ENCODE results near the gene KRTAP10-7. TPM values are rescaled to one million over a fixed set of nuclear protein-coding genes. Genes with fewer than 3 reads are reported as not detected.

KRTAP10-7 gene
- total and polyA plus RNA-seq, 9 of the 15 experiments (the other 6 are each of a cell fraction or from before 2014, with no cell fraction given), result not detected

DNA sequence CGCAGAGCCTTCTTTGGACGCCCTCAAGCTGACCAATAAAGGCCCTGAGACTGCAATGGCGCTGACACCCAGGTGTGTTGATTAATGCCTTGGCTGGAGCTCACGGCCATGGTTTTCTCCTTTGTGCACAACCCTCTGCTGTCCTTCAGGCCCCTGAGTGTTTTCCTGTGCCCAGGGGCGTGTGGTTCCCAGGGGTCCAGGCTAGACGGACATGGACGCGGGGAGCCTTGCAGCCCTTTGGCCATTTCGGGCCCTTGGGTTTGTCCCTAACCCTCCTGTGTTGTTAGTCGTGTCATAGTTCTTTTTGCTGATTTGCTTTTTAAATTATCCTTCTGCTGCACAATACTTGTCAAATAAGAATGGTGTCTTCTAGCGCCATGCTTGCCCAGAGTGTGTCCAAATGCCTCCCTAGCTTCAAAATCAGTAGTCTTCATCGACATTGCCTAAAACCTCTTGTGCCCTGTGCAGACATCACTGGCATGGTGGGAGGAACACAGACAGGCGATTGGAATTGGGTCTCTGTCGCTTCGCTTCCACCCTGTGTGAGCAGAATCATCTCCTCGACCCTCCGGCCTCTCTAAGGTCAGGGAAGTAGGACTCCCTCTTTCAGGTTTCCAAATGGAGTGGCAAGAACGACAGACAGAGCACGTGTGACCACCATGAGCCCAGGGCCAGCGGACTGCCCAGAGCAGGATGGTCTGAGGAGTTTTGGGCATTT is 24.9 kb upstream of the KRTAP10-7 start:
- intact Hi-C loops (cut with micrococcal nuclease) (no loop called here), in situ Hi-C loops (cut with MboI) (no loop called here)
- Histone ChIP-seq H3K4me1 (replicated peaks in 1 of 2; ENCODE audit: control insufficient read depth in 2 of 2, insufficient read depth in 2 of 2, low read length in 2 of 2) (peaks cover 0 to 11% of the 10 kb centered on the region in 2 experiments; a peak in 1 of 5 replicates), H4K20me1 (replicated peaks; ENCODE audit: control insufficient read depth, insufficient read depth, low read length) (no peaks in the 10 kb centered on the region), H2AFZ (ENCODE audit: low read depth, low read length) (no peak overlapping the region), H3K79me2 (ENCODE audit: control insufficient read depth, insufficient read depth, low read length) (no peaks in the 10 kb centered on the region), H3K27ac (ENCODE audit: extremely low read depth, low read depth, low read length) (no peak overlapping the region), H3K9me1 (ENCODE audit: control insufficient read depth, insufficient read depth, low read length) (no peaks in the 10 kb centered on the region), H3K9me3 (replicated peaks; ENCODE audit: control insufficient read depth, insufficient read depth, low read depth, low read length) (no peaks in the 10 kb centered on the region; the same call in none of the 2 replicates), H3K4me3 (no peak overlapping the region), H3K27me3 (ENCODE audit: control insufficient read depth in 2 of 2, insufficient read depth in 2 of 2, low read length in 2 of 2) (peaks cover 20 to 56% of the 10 kb centered on the region in 2 experiments; a peak in 4 of 5 replicates), H3K9ac (ENCODE audit: insufficient read depth in 1 of 2, low read depth in 2 of 2, low read length in 2 of 2) (no peak overlapping the region), H3K4me2 (ENCODE audit: insufficient read depth, low read length) (no peak overlapping the region), H3K36me3 (ENCODE audit: control insufficient read depth, insufficient read depth, low read length) (no peaks in the 10 kb centered on the region)
- TF ChIP-seq, protein P1, sequence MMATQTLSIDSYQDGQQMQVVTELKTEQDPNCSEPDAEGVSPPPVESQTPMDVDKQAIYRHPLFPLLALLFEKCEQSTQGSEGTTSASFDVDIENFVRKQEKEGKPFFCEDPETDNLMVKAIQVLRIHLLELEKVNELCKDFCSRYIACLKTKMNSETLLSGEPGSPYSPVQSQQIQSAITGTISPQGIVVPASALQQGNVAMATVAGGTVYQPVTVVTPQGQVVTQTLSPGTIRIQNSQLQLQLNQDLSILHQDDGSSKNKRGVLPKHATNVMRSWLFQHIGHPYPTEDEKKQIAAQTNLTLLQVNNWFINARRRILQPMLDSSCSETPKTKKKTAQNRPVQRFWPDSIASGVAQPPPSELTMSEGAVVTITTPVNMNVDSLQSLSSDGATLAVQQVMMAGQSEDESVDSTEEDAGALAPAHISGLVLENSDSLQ (IDR thresholded peaks at IDR 0.05), result 0 out of 2 replicates have a peak, but pooled peaks have one; percentile 8
- TF ChIP-seq ZNF695 (CRISPR knock-in tag; IDR thresholded peaks at IDR 0.05), result no peak
- TF ChIP-seq TAF1 (IDR thresholded peaks at IDR 0.05; ENCODE audit: control insufficient read depth, extremely low read depth, insufficient read depth, low read length, severe bottlenecking), result no peak
- TF ChIP-seq SRSF7 (optimal IDR thresholded peaks at IDR 0.05; ENCODE audit: low read depth, low read length), result no peak
- no peak for TF ChIP-seq ARID1B (IDR thresholded peaks at IDR 0.05)
- TF ChIP-seq, protein P2, sequence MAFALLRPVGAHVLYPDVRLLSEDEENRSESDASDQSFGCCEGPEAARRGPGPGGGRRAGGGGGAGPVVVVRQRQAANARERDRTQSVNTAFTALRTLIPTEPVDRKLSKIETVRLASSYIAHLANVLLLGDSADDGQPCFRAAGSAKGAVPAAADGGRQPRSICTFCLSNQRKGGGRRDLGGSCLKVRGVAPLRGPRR (CRISPR knock-in tag; IDR thresholded peaks at IDR 0.05), result no peak
- no TSS peak for BruUV-seq (replicated peaks)
- WGBS (ENCODE audit: insufficient coverage, low coverage, missing lambda C conversion rate), result under 1% methylated on average over 20 of the region's 20 CpGs
- POLR2A ChIA-PET, result interaction anchor here (0.6 kb wide), 1 partner anchor 426 kb away, joined by 3 read pairs; no protein-coding TSS in a partner anchor
- no peak for ATAC-seq
- no peak for DNase-seq (ENCODE audit: extremely low read depth in 1 of 4, low spot score in 3 of 4)
- CTCF ChIA-PET (ENCODE audit: low intra/inter-chr PET ratio), result no interaction called here
- FAIRE-seq, result no peak
